Activated CD8-positive, alpha-beta T cell treated with anti-CD3 and anti-CD28 coated beads for 36 hours (primary cell): Measurements from ENCODE around the gene CAPZA1. TPM values are rescaled to one million over a fixed set of nuclear protein-coding genes. Genes with fewer than 3 reads are reported as not detected.

Source experiments
- ATAC-seq: fragments of 200-7000 bp; cut with Tn5 transposase; one replicate; pipeline ENCODE4 v1.10.0; 2021; ENCODE audit warnings: mild to moderate bottlenecking, moderate library complexity
- CTCF ChIA-PET: fragments of 350-600 bp; sonication (Branson Sonifier 250); formaldehyde crosslinking; loops from one replicate; lab custom pipeline; 2021; ENCODE audit warnings: antibody characterized with exemption; lab: Charles Lee
- POLR2A ChIA-PET: fragments of 350-600 bp; sonication (Branson Sonifier 250); formaldehyde crosslinking; loops from one replicate; lab custom pipeline; 2021; ENCODE audit warnings: antibody characterized with exemption; lab: Charles Lee
- DNase-seq: peaks from one replicate; pipeline ENCODE4 v3.0.0-alpha.2; 2020
- H3K27ac Mint-ChIP-seq: one replicate; pipeline ENCODE4 v1.8.0; 2021; ENCODE audit warnings: mild to moderate bottlenecking, mixed read lengths
- H3K27me3 Mint-ChIP-seq: one replicate; pipeline ENCODE4 v1.8.0; 2021; ENCODE audit warnings: mixed read lengths
- H3K36me3 Mint-ChIP-seq: one replicate; pipeline ENCODE4 v1.8.0; 2021; ENCODE audit warnings: low read depth, mixed read lengths
- H3K4me1 Mint-ChIP-seq: one replicate; pipeline ENCODE4 v1.8.0; 2021; ENCODE audit warnings: low read depth, mixed read lengths
- H3K4me3 Mint-ChIP-seq: one replicate; pipeline ENCODE4 v1.8.0; 2021; ENCODE audit warnings: mild to moderate bottlenecking, moderate library complexity, mixed read lengths
- H3K9me3 Mint-ChIP-seq: one replicate; pipeline ENCODE4 v1.8.0; 2021; ENCODE audit warnings: mixed read lengths
- intact Hi-C: fragments of 100-400 bp; cut with micrococcal nuclease; formaldehyde crosslinking; loops from one replicate; pipeline ENCODE4 v1.10.0; 2022
- total RNA-seq, 2 experiments: library from RNA; stranded (reverse); gene quantifications; one replicate each; pipeline ENCODE4 v1.2.3, GENCODE V29; 2021
- TF ChIP-seq, protein P1 (sequence below): fragments of 200-600 bp; IDR thresholded peaks from one replicate; pipeline ENCODE4 v1.8.0; 2022; ENCODE audit warnings: antibody characterized with exemption, mild to moderate bottlenecking

CAPZA1 gene
- total RNA-seq, 2 experiments from 2014 or later, result 220 to 230 TPM

- Mint-ChIP-seq H3K4me3 (no peak overlapping the region), H3K27me3 (peaks cover 32% of the 10 kb centered on the region), H3K27ac (no peak overlapping the region), H3K9me3 (no peaks in the 10 kb centered on the region), H3K4me1 (peaks cover 19% of the 10 kb centered on the region), H3K36me3 (no peaks in the 10 kb centered on the region)
- ChIA-PET CTCF (interaction anchor here (0.7 to 4.2 kb wide), 9 partner anchors 9 to 362 kb away, joined by 3 to 41 read pairs (median 4); partner anchors contain the start of gene LRIG2), POLR2A (no interaction called here)
- DNase-seq (no peak), ATAC-seq (no peak)
- TF ChIP-seq, protein P1, sequence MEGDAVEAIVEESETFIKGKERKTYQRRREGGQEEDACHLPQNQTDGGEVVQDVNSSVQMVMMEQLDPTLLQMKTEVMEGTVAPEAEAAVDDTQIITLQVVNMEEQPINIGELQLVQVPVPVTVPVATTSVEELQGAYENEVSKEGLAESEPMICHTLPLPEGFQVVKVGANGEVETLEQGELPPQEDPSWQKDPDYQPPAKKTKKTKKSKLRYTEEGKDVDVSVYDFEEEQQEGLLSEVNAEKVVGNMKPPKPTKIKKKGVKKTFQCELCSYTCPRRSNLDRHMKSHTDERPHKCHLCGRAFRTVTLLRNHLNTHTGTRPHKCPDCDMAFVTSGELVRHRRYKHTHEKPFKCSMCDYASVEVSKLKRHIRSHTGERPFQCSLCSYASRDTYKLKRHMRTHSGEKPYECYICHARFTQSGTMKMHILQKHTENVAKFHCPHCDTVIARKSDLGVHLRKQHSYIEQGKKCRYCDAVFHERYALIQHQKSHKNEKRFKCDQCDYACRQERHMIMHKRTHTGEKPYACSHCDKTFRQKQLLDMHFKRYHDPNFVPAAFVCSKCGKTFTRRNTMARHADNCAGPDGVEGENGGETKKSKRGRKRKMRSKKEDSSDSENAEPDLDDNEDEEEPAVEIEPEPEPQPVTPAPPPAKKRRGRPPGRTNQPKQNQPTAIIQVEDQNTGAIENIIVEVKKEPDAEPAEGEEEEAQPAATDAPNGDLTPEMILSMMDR, result no peak
- intact Hi-C loops, result loop anchor here (2.0 kb wide), 1 partner anchor 206 kb away; no protein-coding TSS in a partner anchor
These were observed 91.0 kb downstream of the CAPZA1 start for GRCh38 chr1:112710586-112710985.

DNA sequence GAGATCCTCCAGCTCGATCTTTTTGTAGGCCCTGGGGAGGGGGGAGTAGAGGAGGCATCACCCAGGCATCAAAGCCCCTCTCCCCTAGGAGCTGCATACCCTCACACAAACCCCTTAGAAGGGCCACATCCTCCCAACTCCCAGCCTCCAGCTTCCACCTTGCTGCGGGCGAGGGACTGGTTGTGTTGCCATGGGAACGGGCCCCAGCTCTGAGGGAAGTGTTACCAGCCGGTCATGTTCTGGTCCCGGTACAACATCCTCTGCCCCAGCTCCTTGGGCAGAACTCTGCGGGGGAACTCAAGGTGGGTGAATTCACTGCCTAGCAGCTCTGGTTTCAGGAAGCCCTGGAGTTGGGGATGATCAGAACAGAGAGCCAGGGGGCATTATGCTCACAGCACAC lies 91.4 kb downstream of the CAPZA1 start:
- peaks cover 32% of the 10 kb centered on the region for H3K27me3 Mint-ChIP-seq
- ChIA-PET POLR2A (no interaction called here), CTCF (interaction anchor here (0.7 to 4.2 kb wide), 8 partner anchors 8 to 361 kb away, joined by 3 to 41 read pairs (median 4); partner anchors contain the start of gene LRIG2)
- H3K36me3 Mint-ChIP-seq, result no peaks in the 10 kb centered on the region
- no peak overlapping the region for H3K27ac Mint-ChIP-seq
- no peak for ATAC-seq
- H3K9me3 Mint-ChIP-seq, result no peaks in the 10 kb centered on the region
- no peak for DNase-seq
- H3K4me1 Mint-ChIP-seq, result peaks cover 19% of the 10 kb centered on the region
- no peak overlapping the region for H3K4me3 Mint-ChIP-seq
- intact Hi-C loops, result loop anchor here (2.0 kb wide), 1 partner anchor 206 kb away; no protein-coding TSS in a partner anchor
- TF ChIP-seq, protein P1, result no peak

GRCh38 chr1:112711670-112712069 lies 92.0 kb downstream of the CAPZA1 start:
- Mint-ChIP-seq H3K4me1 (peaks cover 21% of the 10 kb centered on the region), H3K9me3 (no peaks in the 10 kb centered on the region), H3K27ac (no peak overlapping the region), H3K4me3 (no peak overlapping the region), H3K27me3 (peaks cover 32% of the 10 kb centered on the region), H3K36me3 (no peaks in the 10 kb centered on the region)
- ChIA-PET POLR2A (no interaction called here), CTCF (interaction anchor here (1.5 to 1.7 kb wide), 2 partner anchors 210 to 318 kb away, joined by 5 to 7 read pairs; no protein-coding TSS in a partner anchor)
- DNase-seq (no peak), ATAC-seq (no peak)
- TF ChIP-seq, protein P1, result no peak
- intact Hi-C loops, result loop anchor here (2.0 kb wide), 1 partner anchor 207 kb away; no protein-coding TSS in a partner anchor

DNA sequence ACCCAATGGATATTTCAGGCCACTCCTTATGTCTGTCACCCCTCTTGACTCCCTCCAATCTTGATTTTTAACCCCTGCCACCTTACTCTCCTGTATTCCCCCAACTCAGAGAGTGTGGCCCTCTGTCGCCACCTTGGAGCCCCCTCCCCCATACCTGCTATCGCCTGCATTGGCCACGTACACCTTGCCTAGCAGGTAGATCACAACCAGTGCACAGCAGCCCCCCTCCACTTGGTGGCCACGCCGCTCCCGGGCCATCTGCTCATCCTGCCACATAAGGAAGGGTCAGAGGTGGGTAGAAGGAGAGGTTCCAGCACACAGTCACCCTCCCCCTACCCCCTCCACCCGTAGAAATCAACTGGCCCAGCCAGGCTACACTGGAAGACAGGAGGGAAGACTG lies 92.6 kb downstream of the CAPZA1 start:
- H3K27ac Mint-ChIP-seq, result no peak overlapping the region
- TF ChIP-seq, protein P1, result no peak
- no peaks in the 10 kb centered on the region for H3K9me3 Mint-ChIP-seq
- no peaks in the 10 kb centered on the region for H3K36me3 Mint-ChIP-seq
- peaks cover 34% of the 10 kb centered on the region for H3K27me3 Mint-ChIP-seq
- ATAC-seq, result no peak
- DNase-seq, result no peak
- H3K4me1 Mint-ChIP-seq, result peaks cover 23% of the 10 kb centered on the region
- ChIA-PET POLR2A (interaction anchor here (0.8 kb wide), 1 partner anchor 9 kb away, joined by 3 read pairs; no protein-coding TSS in a partner anchor), CTCF (interaction anchor here (1.7 kb wide), 1 partner anchor 211 kb away, joined by 5 read pairs; no protein-coding TSS in a partner anchor)
- intact Hi-C loops, result no loop called here
- H3K4me3 Mint-ChIP-seq, result no peak overlapping the region

DNA sequence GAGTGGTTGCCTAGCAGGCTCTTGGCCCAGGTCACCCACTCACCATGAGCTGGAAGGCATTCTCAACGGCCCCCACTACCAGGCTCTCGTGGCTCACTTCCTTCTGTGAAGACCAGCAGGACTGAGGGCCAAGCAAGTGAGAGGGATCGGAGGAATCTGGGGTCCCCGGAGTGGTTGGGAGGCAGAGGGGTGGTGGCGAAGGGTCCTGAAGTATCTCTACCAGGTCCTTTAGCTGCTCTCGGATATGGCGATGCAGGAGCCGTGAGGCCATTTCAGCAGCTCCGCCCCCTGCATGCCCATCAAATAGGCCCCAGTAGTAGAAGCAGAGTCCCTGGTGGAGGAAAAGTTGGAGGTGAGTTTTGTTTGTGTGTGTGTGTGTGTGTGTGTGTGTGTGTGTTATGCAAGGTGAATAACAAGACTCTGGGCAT lies 93.1 kb downstream of the CAPZA1 start:
- ChIA-PET POLR2A (interaction anchor here (0.8 kb wide), 1 partner anchor 9 kb away, joined by 3 read pairs; no protein-coding TSS in a partner anchor), CTCF (interaction anchor here (1.7 kb wide), 1 partner anchor 211 kb away, joined by 5 read pairs; no protein-coding TSS in a partner anchor)
- Mint-ChIP-seq H3K4me3 (no peak overlapping the region), H3K27me3 (peaks cover 31% of the 10 kb centered on the region), H3K9me3 (no peaks in the 10 kb centered on the region), H3K27ac (no peak overlapping the region), H3K36me3 (no peaks in the 10 kb centered on the region), H3K4me1 (peaks cover 26% of the 10 kb centered on the region)
- TF ChIP-seq, protein P1, result no peak
- no peak for ATAC-seq
- DNase-seq, result no peak
- intact Hi-C loops, result no loop called here
